CD14-positive monocyte (primary cell): ENCODE data around the gene MBOAT7. TPM values are rescaled to one million over a fixed set of nuclear protein-coding genes. Genes with fewer than 3 reads are reported as not detected.
"Not testable (repeated sequence)": the region's sequence is repeated elsewhere in the genome, so short reads cannot be mapped to it uniquely, and the experiment has no call there.

Experiments used
- DNase-seq, 3 donors: peaks; one replicate each; pipeline ENCODE4 v3.0.0-alpha.2; 2011 to 2022
- H2AFZ ChIP-seq: 2 replicates; pipeline ENCODE4 v1.6.0; 2012; ENCODE audit warnings: mild to moderate bottlenecking, low read depth, low read length, inconsistent platforms; ENCODE audit not compliant: insufficient read depth, poor library complexity, severe bottlenecking
- H3K27ac ChIP-seq, 2 donors: 1 replicate in 1 of 2; 2 replicates in 1 of 2; pipeline ENCODE4 v1.5.1; 2012 to 2013; ENCODE audit warnings: low read length in 2 of 2, control low read depth in 1 of 2, inconsistent platforms in 1 of 2, low read depth in 1 of 2, mild to moderate bottlenecking in 1 of 2
- H3K27me3 ChIP-seq, 2 donors: one replicate each; pipeline versions ENCODE4 v1.6.0 to v1.6.1; 2011 to 2013; ENCODE audit warnings: low read length in 2 of 2; ENCODE audit not compliant: control insufficient read depth in 2 of 2, insufficient read depth in 2 of 2
- H3K36me3 ChIP-seq, 2 donors: replicated peaks in 1 of 2; 1 replicate in 1 of 2; 2 replicates in 1 of 2; pipeline versions ENCODE4 v1.5.1 to v1.6.1; 2012 to 2013; ENCODE audit warnings: low read length in 2 of 2, control low read depth in 1 of 2, inconsistent platforms in 1 of 2, mild to moderate bottlenecking in 1 of 2; ENCODE audit not compliant: insufficient read depth in 2 of 2, control insufficient read depth in 1 of 2
- H3K4me1 ChIP-seq, 2 donors: 1 replicate in 1 of 2; 2 replicates in 1 of 2; pipeline versions ENCODE4 v1.5.1 to v1.6.1; 2012 to 2013; ENCODE audit warnings: low read length in 2 of 2, control low read depth in 1 of 2, inconsistent platforms in 1 of 2, mild to moderate bottlenecking in 1 of 2, moderate library complexity in 1 of 2; ENCODE audit not compliant: insufficient read depth in 2 of 2, control insufficient read depth in 1 of 2
- H3K4me2 ChIP-seq: replicated peaks from 2 replicates; pipeline ENCODE3; 2012; ENCODE audit warnings: low read length, moderate library complexity, mild to moderate bottlenecking; ENCODE audit not compliant: poor library complexity, severe bottlenecking; ENCODE audit errors: extremely low read depth
- H3K4me3 ChIP-seq, 3 experiments: fragments of 200-600 bp in 1 of 3; sonication (generic) in 1 of 3; replicated peaks in 1 of 3; 1 replicate in 2 of 3; 2 replicates in 1 of 3; pipeline ENCODE4 v1.5.1; 2011 to 2013; ENCODE audit warnings: low read length in 3 of 3, mild to moderate bottlenecking in 3 of 3, control low read depth in 2 of 3, low read depth in 2 of 3, inconsistent platforms in 1 of 3, moderate library complexity in 1 of 3
- H3K79me2 ChIP-seq: 2 replicates; pipeline ENCODE4 v1.6.0; 2012; ENCODE audit warnings: mild to moderate bottlenecking, control low read depth, inconsistent platforms, low read length, moderate library complexity; ENCODE audit not compliant: insufficient read depth
- H3K9ac ChIP-seq: 2 replicates; pipeline ENCODE4 v1.6.0; 2017; ENCODE audit warnings: low read length, mild to moderate bottlenecking; ENCODE audit not compliant: insufficient read depth, poor library complexity, severe bottlenecking
- H3K9me3 ChIP-seq, 2 donors: replicated peaks in 1 of 2; 1 replicate in 1 of 2; 2 replicates in 1 of 2; pipeline versions ENCODE4 v1.5.1 to v1.6.1; 2012 to 2013; ENCODE audit warnings: low read length in 2 of 2, control low read depth in 1 of 2; ENCODE audit not compliant: control insufficient read depth in 1 of 2, insufficient read depth in 1 of 2
- H4K20me1 ChIP-seq: 2 replicates; pipeline ENCODE4 v1.6.0; 2012; ENCODE audit warnings: mild to moderate bottlenecking, low read length, control low read depth, moderate library complexity; ENCODE audit not compliant: insufficient read depth
- H3K27ac Mint-ChIP-seq, 7 donors: one replicate each; pipeline ENCODE4 v1.8.0; 2020; ENCODE audit warnings: mild to moderate bottlenecking in 7 of 7, mixed read lengths in 7 of 7, moderate library complexity in 6 of 7, inconsistent platforms in 2 of 7
- H3K27me3 Mint-ChIP-seq, 3 donors: one replicate each; pipeline ENCODE4 v1.8.0; 2021 to 2022; ENCODE audit warnings: low read depth in 3 of 3, mild to moderate bottlenecking in 3 of 3, mixed read lengths in 3 of 3, moderate library complexity in 3 of 3, inconsistent platforms in 1 of 3
- H3K36me3 Mint-ChIP-seq, 2 donors: one replicate each; pipeline ENCODE4 v1.8.0; 2020; ENCODE audit warnings: mixed read lengths in 2 of 2, inconsistent platforms in 1 of 2, mild to moderate bottlenecking in 1 of 2
- H3K4me1 Mint-ChIP-seq: one replicate; pipeline ENCODE4 v1.8.0; 2020; ENCODE audit warnings: mild to moderate bottlenecking, mixed read lengths
- H3K4me3 Mint-ChIP-seq, 2 donors: one replicate each; pipeline ENCODE4 v1.8.0; 2020; ENCODE audit warnings: mild to moderate bottlenecking in 2 of 2, mixed read lengths in 2 of 2, moderate library complexity in 1 of 2
- H3K9me3 Mint-ChIP-seq, 7 donors: one replicate each; pipeline ENCODE4 v1.8.0; 2020 to 2022; ENCODE audit warnings: mixed read lengths in 7 of 7, mild to moderate bottlenecking in 6 of 7, moderate library complexity in 6 of 7, inconsistent platforms in 2 of 7
- WGBS: methylation state at CpG from one replicate; pipeline ENCODE4 v1.1.5; 2013; ENCODE audit warnings: missing lambda C conversion rate; ENCODE audit not compliant: insufficient coverage; 5-methylcytosine and 5-hydroxymethylcytosine counted together
- intact Hi-C, 2 donors: fragments of 100-400 bp; cut with micrococcal nuclease; formaldehyde crosslinking; loops; one replicate each; pipeline versions ENCODE4 v1.15.0 to v1.15.1; 2023
- polyA plus RNA-seq, 3 donors: library from polyadenylated mRNA; depleted of rRNA in 1 of 3; unstranded in 2 of 3; stranded (reverse) in 1 of 3; fragments of 300-500 nt in 2 of 3; fragments of >200 nt in 1 of 3; fragmentation: Illumina TruSeq in 2 of 3; gene quantifications; 1 replicate in 2 of 3; 2 replicates in 1 of 3; pipeline ENCODE4 v1.2.3, GENCODE V29; 2012 to 2021
- TF ChIP-seq, protein P1 (sequence below): fragments of 200-600 bp; IDR thresholded peaks from one replicate; pipeline ENCODE4 v1.8.0; 2022; ENCODE audit warnings: antibody characterized with exemption, mild to moderate bottlenecking

Gene MBOAT7
- polyA plus RNA-seq, 3 donors = 84.0 to 115 (median 111) TPM

GRCh38 chr19:54216869-54217268, 27.5 kb upstream of the MBOAT7 start:
- H3K36me3 ChIP-seq = peaks cover 36 to 41% of the 10 kb centered on the region in 2 donors
- Mint-ChIP-seq H3K27ac (peak overlapping the region in 6 of 7 donors; percentile 25 to 65 (median 61)), H3K9me3 (no peaks in the 10 kb centered on the region), H3K4me3 (no peak overlapping the region), H3K36me3 (peaks cover 55 to 61% of the 10 kb centered on the region in 2 donors), H3K27me3 (peaks cover 0 to 5% (median 0%) of the 10 kb centered on the region in 3 donors), H3K4me1 (peaks cover 60% of the 10 kb centered on the region)
- intact Hi-C loops = no loop called here
- no peak overlapping the region for H2AFZ ChIP-seq
- DNase-seq = no peak
- 95% methylated on average over 4 of the region's 9 CpGs for WGBS
- peak overlapping the region in 1 of 2 donors; percentile 54 for H3K27ac ChIP-seq
- no peak overlapping the region for H3K4me2 ChIP-seq
- H3K9me3 ChIP-seq = no peaks in the 10 kb centered on the region
- H3K9ac ChIP-seq = no peak overlapping the region
- H3K79me2 ChIP-seq = peaks cover 38% of the 10 kb centered on the region
- TF ChIP-seq, protein P1, sequence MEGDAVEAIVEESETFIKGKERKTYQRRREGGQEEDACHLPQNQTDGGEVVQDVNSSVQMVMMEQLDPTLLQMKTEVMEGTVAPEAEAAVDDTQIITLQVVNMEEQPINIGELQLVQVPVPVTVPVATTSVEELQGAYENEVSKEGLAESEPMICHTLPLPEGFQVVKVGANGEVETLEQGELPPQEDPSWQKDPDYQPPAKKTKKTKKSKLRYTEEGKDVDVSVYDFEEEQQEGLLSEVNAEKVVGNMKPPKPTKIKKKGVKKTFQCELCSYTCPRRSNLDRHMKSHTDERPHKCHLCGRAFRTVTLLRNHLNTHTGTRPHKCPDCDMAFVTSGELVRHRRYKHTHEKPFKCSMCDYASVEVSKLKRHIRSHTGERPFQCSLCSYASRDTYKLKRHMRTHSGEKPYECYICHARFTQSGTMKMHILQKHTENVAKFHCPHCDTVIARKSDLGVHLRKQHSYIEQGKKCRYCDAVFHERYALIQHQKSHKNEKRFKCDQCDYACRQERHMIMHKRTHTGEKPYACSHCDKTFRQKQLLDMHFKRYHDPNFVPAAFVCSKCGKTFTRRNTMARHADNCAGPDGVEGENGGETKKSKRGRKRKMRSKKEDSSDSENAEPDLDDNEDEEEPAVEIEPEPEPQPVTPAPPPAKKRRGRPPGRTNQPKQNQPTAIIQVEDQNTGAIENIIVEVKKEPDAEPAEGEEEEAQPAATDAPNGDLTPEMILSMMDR = no peak
- peaks cover 26% of the 10 kb centered on the region for H4K20me1 ChIP-seq
- H3K27me3 ChIP-seq = no peaks in the 10 kb centered on the region
- H3K4me3 ChIP-seq = no peak overlapping the region
- peaks cover 25 to 58% of the 10 kb centered on the region in 2 donors for H3K4me1 ChIP-seq

- not testable (repeated sequence) for H3K27me3 Mint-ChIP-seq, DNase-seq, H3K9ac ChIP-seq, H2AFZ ChIP-seq, H3K27ac ChIP-seq, H3K27me3 ChIP-seq, H3K4me3 Mint-ChIP-seq, H3K4me3 ChIP-seq, H3K4me2 ChIP-seq, H3K9me3 Mint-ChIP-seq, H3K9me3 ChIP-seq
- Mint-ChIP-seq H3K27ac (peak overlapping the region in 1 of 7 donors; percentile 65), H3K4me1 (peaks cover 68% of the 10 kb centered on the region), H3K36me3 (peaks cover 56 to 69% of the 10 kb centered on the region in 2 donors)
- intact Hi-C loops = loop anchor here in 1 of 2 donors (5.0 kb wide), 1 partner anchor 33 kb away; no protein-coding TSS in a partner anchor
- Histone ChIP-seq H3K79me2 (peaks cover 46% of the 10 kb centered on the region), H4K20me1 (peaks cover 26% of the 10 kb centered on the region), H3K4me1 (peaks cover 37 to 65% of the 10 kb centered on the region in 2 donors), H3K36me3 (peaks cover 35 to 39% of the 10 kb centered on the region in 2 donors)
- no CpG with 5 or more reads among the region's 19 CpGs for WGBS
Measured at GRCh38 chr19:54214734-54215133, 25.4 kb upstream of the MBOAT7 start.

GRCh38 chr19:54214217-54214616, 24.8 kb upstream of the MBOAT7 start:
- H3K4me3 Mint-ChIP-seq, H3K4me3 ChIP-seq, H2AFZ ChIP-seq, H3K27me3 Mint-ChIP-seq, H3K9ac ChIP-seq, H3K9me3 Mint-ChIP-seq, DNase-seq, H3K27me3 ChIP-seq, H3K27ac ChIP-seq, H3K9me3 ChIP-seq, H3K4me2 ChIP-seq: not testable (repeated sequence)
- Histone ChIP-seq H3K36me3 (peaks cover 29 to 34% of the 10 kb centered on the region in 2 donors), H3K4me1 (peaks cover 37 to 65% of the 10 kb centered on the region in 2 donors), H4K20me1 (peaks cover 23% of the 10 kb centered on the region), H3K79me2 (peaks cover 45% of the 10 kb centered on the region)
- Mint-ChIP-seq H3K36me3 (peaks cover 53 to 64% of the 10 kb centered on the region in 2 donors), H3K4me1 (peaks cover 73% of the 10 kb centered on the region), H3K27ac (peak overlapping the region in 5 of 7 donors; percentile 30 to 73 (median 61))
- WGBS = no CpG with 5 or more reads among the region's 5 CpGs
- intact Hi-C loops = loop anchor here in 1 of 2 donors (5.0 kb wide), 1 partner anchor 33 kb away; no protein-coding TSS in a partner anchor
